Ishikawa (cell line): ENCODE measurements around the gene RAB31.

Experiments used
- CEBPB ChIP-seq: IDR thresholded peaks from 2 replicates; pipeline ENCODE4 v1.6.1; 2012
- CREB1 ChIP-seq: IDR thresholded peaks from 2 replicates; pipeline ENCODE4 v1.6.1; 2012; ENCODE audit warnings: low read depth
- EGR1 ChIP-seq: IDR thresholded peaks from 2 replicates; pipeline ENCODE4 v1.6.1; 2012
- EP300 ChIP-seq: IDR thresholded peaks from 2 replicates; pipeline ENCODE4 v1.6.1; 2012; ENCODE audit warnings: borderline replicate concordance
- FOXM1 ChIP-seq: IDR thresholded peaks from 2 replicates; pipeline ENCODE4 v1.6.1; 2012; ENCODE audit warnings: low read depth, borderline replicate concordance
- MAX ChIP-seq: IDR thresholded peaks from 2 replicates; pipeline ENCODE4 v1.6.1; 2012
- NFIC ChIP-seq: IDR thresholded peaks from 2 replicates; pipeline ENCODE4 v1.6.1; 2012
- RAD21 ChIP-seq: IDR thresholded peaks from 2 replicates; pipeline ENCODE4 v1.6.1; 2012; ENCODE audit warnings: low read depth
- TAF1 ChIP-seq: IDR thresholded peaks from 2 replicates; pipeline ENCODE4 v1.6.1; 2012; ENCODE audit warnings: low read depth, mild to moderate bottlenecking
- TCF12 ChIP-seq: IDR thresholded peaks from 2 replicates; pipeline ENCODE4 v1.6.1; 2012; ENCODE audit warnings: low read depth
- TEAD4 ChIP-seq: IDR thresholded peaks from 2 replicates; pipeline ENCODE4 v1.6.1; 2012
- YY1 ChIP-seq: IDR thresholded peaks from 2 replicates; pipeline ENCODE4 v1.6.1; 2012; ENCODE audit warnings: low read depth
- ZBTB7A ChIP-seq: IDR thresholded peaks from 2 replicates; pipeline ENCODE4 v1.6.1; 2012; ENCODE audit warnings: low read depth
- TF ChIP-seq, protein P1 (sequence below): IDR thresholded peaks from 2 replicates; pipeline ENCODE4 v1.6.1; 2012; ENCODE audit warnings: low read depth, mild to moderate bottlenecking
- TF ChIP-seq, protein P2 (sequence below): IDR thresholded peaks from 2 replicates; pipeline ENCODE4 v1.6.1; 2012

Gene RAB31

DNA sequence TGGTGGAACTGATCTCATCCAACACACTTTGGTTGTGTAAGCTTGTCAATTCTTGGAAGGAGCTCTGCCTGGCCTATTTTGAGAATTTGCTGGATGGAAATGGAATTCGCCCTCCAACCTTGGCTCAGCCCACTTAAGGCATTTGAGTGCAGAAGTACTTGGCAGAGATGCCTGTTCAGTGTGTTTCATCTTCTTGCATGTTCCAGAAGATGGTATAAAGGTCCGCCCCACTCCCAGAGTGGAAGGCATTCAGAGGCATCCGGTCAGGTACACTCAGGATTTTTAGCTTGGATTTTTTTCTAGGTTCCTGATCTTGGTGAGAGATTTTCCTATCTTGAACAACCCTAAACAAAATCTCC, 116.4 kb downstream of the RAB31 start:
- TF ChIP-seq YY1 (no peak), ZBTB7A (no peak), NFIC (no peak), EP300 (no peak), TEAD4 (no peak), MAX (no peak), TCF12 (no peak), FOXM1 (no peak), TAF1 (no peak), RAD21 (no peak), CEBPB (no peak), CREB1 (no peak), EGR1 (no peak)
- TF ChIP-seq, protein P1, sequence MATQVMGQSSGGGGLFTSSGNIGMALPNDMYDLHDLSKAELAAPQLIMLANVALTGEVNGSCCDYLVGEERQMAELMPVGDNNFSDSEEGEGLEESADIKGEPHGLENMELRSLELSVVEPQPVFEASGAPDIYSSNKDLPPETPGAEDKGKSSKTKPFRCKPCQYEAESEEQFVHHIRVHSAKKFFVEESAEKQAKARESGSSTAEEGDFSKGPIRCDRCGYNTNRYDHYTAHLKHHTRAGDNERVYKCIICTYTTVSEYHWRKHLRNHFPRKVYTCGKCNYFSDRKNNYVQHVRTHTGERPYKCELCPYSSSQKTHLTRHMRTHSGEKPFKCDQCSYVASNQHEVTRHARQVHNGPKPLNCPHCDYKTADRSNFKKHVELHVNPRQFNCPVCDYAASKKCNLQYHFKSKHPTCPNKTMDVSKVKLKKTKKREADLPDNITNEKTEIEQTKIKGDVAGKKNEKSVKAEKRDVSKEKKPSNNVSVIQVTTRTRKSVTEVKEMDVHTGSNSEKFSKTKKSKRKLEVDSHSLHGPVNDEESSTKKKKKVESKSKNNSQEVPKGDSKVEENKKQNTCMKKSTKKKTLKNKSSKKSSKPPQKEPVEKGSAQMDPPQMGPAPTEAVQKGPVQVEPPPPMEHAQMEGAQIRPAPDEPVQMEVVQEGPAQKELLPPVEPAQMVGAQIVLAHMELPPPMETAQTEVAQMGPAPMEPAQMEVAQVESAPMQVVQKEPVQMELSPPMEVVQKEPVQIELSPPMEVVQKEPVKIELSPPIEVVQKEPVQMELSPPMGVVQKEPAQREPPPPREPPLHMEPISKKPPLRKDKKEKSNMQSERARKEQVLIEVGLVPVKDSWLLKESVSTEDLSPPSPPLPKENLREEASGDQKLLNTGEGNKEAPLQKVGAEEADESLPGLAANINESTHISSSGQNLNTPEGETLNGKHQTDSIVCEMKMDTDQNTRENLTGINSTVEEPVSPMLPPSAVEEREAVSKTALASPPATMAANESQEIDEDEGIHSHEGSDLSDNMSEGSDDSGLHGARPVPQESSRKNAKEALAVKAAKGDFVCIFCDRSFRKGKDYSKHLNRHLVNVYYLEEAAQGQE: no peak
- TF ChIP-seq, protein P2, sequence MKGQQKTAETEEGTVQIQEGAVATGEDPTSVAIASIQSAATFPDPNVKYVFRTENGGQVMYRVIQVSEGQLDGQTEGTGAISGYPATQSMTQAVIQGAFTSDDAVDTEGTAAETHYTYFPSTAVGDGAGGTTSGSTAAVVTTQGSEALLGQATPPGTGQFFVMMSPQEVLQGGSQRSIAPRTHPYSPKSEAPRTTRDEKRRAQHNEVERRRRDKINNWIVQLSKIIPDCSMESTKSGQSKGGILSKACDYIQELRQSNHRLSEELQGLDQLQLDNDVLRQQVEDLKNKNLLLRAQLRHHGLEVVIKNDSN: no peak

- TF ChIP-seq RAD21 (no peak), NFIC (no peak), TEAD4 (no peak), TAF1 (no peak), ZBTB7A (no peak), TCF12 (no peak), MAX (no peak), CREB1 (no peak), YY1 (no peak)
- TF ChIP-seq, protein P1: no peak
- TF ChIP-seq, protein P2: no peak
Measured at GRCh38 chr18:9824952-9825371, 116.9 kb downstream of the RAB31 start.

DNA sequence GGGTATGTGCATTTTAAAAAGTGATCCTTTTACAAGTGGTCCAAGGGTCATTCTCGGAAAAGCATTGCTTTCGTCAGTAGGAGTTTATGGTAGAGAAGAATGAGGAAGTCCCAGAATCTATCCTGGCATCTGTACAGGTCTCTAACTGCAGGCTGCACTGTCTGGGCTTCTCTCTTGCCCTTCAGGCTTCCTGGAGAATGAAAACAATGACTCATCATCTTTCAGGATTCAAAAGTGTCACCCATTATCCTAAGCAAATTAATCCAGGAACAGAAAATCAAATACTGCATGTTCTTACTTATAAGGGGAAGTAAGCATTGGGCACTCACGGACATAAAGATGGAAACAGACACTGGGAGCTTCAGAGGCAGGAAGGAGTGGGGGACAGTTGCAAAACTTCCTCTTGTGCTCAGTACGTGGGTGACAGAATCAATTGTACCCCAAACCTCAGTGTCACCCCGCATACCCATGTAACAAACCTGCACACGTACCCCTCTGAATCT, 117.5 kb downstream of the RAB31 start:
- TF ChIP-seq CEBPB: no peak
- no peak for TF ChIP-seq YY1
- TF ChIP-seq, protein P2: no peak
- TF ChIP-seq CREB1: no peak

- TF ChIP-seq FOXM1 (no peak), TEAD4 (no peak), ZBTB7A (no peak), CREB1 (no peak), TAF1 (no peak), RAD21 (no peak), YY1 (no peak), EP300 (no peak)
- TF ChIP-seq, protein P1: no peak
Measured at GRCh38 chr18:9826685-9827084, 118.6 kb downstream of the RAB31 start.
